GM19025 (cell line): ENCODE data around the gene SCAMP5.

Source experiments
- ATAC-seq: cut with Tn5 transposase; IDR thresholded peaks from one replicate; pipeline ENCODE4 v1.9.1; 2021; ENCODE audit warnings: mild to moderate bottlenecking, low read depth, moderate library complexity; ENCODE audit not compliant: unreplicated experiment

SCAMP5 gene, protein sequence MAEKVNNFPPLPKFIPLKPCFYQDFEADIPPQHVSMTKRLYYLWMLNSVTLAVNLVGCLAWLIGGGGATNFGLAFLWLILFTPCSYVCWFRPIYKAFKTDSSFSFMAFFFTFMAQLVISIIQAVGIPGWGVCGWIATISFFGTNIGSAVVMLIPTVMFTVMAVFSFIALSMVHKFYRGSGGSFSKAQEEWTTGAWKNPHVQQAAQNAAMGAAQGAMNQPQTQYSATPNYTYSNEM

GRCh38 chr15:74995182-74995778 lies at the start of gene SCAMP5:
TSS of gene SCAMP5 (plus strand) at chr15:74995563. CDS start at chr15:75011840, 16,277 bp downstream.
- ATAC-seq, result peak; percentile 58

DNA sequence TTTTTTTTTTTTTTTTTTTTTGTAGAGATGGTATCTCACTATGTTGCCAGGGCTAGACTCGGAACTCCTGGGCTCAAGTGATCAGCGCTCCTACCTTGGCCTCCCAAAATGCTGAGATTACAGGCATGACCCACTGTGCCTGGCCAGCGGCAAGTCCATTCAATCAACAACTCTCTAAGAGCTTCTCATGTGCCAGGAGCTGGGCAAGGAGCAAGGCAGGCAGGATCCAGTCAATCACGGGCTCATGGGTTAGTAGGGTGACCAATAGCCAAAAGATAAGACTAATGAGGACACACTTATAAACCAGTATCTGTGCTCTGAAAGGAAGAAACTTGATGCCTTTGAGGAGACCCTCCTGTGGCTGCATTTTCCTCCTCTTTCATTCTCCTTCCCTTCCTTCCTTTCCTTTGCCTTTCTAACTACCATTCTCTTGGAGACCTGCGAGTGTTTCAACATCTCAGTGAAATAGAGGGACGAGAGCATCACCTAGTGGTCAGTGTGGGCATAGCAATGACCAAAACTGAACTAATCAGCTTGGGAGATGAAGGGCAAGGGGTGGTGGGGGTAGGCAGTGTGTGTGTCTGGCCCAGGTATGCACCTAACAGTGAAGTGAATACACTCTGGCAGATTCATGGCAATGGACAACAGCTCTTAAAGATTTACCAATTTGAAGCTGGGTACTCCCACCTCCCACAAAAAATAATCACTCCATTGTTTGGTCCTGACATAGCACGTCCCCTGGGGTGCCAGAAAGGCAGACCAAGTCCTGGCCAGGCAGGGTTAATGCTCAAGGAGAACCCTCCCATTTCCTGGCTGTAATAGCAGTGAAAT lies 45.1 kb upstream of the SCAMP5 start:
- no peak for ATAC-seq

DNA sequence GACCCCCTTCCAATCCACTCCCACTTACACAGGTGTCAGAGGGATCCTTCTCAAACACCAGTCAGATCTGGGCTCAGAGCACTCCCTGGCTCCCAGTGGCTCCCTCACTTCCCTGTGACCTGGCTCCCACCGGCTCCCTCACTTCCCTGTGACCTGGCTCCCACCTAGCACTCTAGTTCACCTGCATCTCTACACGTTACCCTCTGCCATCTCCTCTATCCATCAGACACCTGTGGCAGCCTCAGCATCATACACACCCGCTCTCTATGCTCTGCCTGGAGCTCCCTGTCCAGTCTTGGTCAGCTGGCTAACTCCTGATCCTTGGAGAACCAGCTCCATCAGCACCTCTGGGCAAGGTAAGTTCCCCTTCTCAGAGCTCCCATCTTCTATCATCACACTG lies 44.4 kb upstream of the SCAMP5 start:
- ATAC-seq, result no peak

GRCh38 chr15:74954515-74954914 lies 40.8 kb upstream of the SCAMP5 start:
- ATAC-seq, result no peak

DNA sequence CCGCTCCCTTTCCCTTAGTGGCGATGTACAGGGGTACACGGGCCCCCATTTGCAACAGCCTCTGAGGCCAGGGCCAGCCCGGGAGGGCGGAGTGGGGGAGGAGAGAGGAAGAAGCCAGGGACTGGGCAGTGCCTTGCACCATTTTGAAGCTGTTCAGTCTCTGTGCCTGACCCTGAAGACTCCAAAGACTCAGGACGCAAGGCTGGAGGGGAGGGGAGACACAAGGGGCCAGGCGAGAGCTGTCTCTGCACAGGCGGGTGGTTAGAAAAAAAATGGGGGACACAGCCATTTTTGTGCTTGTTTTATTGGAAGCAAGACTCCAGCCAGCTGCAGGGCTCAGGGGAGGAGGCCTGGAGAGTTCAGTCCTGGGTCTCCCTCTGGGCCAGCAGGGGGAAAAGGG lies 40.3 kb upstream of the SCAMP5 start:
- ATAC-seq, result no peak

- ATAC-seq, result peak; percentile 42
Measured at GRCh38 chr15:74955796-74956647, 39.3 kb upstream of the SCAMP5 start.

DNA sequence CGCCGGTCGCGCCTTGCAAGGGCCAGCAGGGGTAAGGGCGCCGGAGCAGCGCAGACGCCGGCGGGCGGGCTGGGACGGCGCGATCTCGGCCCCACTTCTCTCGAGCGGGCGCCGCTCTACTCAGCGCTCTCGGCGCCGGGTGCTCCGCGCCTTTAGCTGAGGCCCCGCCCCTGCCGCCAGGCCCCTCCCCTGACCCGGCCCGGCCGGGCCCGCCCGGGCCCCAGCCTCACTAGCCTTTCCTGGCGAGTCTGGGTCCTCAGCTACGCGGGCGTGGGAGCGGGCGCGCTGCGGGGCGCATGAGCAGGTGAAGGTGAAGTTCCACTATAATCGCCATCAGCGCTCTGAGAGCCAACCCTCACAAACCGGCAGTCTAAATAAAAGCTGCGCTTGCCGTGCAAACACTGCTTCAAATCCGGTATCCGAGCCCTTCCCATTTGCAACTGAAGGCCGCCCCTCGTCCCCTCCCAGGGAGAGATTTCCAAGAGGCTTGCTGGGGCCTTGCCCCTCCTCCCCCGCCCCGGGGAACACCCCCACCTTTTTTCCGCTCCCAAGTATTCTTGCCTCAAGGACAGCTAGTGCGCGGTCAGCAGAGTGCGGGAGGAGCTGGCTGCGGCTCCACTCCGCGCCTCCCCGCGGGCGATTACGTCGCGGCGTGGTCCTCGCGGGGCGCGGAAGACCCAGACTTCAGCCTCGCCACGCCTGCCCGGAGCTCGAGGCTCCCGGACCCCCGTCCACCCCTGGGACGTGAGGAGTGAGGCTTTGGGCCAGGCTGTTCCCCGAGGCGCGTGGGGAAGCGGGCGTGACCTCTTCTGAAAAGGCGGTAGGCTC lies 38.5 kb upstream of the SCAMP5 start, which contains the start of gene RPP25:
Gene RPP25 (minus strand): TSS at position 125 of the 828 bp plus-strand sequence. CDS start 189 bp downstream, outside the sequence.
- ATAC-seq, result peak; percentile 90

- ATAC-seq, result no peak
Measured at GRCh38 chr15:74957476-74958035, 37.8 kb upstream of the SCAMP5 start.

DNA sequence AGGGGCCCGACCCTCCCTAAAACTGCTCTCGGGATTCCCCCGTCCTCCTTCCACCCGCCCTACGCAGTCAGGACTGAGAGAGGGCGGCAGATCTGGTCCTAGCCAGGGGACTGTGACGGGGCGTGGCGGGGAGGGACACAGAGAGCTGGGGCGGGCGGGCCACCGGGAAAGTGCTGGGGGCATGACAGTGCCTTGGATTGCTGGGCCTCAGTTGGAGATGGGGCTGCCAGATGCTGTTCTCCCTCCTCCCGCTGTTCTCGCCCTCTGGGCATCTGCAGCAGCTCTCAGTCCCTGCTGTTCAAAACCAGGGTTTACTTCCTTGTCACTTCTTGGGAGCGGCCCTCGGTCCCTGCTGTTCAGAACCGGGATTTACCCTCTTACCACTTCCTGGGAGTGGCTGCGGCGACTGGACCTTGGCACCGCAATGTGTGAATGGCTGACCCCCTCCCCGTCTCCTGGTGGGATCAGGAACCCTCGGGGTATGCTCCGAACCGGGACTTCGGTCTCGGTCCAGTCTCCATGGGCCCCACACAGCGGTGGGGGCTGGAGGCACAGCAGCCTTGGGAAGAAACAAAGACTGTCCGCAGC lies 36.9 kb upstream of the SCAMP5 start:
- no peak for ATAC-seq

GRCh38 chr15:74958908-74959585 lies 36.3 kb upstream of the SCAMP5 start:
- no peak for ATAC-seq

DNA sequence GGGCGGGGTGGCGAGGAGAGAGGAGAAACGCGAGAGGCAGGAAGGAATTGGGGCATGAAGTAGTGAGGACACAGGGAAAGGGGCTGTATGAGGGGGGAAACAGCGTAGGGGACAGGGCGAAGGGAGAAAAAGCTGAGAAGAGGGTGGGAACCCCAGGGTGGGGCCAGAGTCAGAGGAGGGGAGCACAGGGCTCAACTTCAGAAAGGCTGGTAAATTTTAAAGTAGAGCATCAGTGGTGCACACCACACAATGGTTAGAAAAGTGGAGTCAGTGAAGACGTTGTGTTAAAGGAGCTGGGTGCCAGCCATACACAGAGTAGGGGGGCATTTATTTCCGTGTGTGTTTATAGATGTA lies 35.8 kb upstream of the SCAMP5 start:
- no peak for ATAC-seq

GRCh38 chr15:74960286-74960685 lies 35.1 kb upstream of the SCAMP5 start:
- no peak for ATAC-seq

- ATAC-seq, result no peak
Measured at GRCh38 chr15:74960995-74961588, 34.3 kb upstream of the SCAMP5 start.

DNA sequence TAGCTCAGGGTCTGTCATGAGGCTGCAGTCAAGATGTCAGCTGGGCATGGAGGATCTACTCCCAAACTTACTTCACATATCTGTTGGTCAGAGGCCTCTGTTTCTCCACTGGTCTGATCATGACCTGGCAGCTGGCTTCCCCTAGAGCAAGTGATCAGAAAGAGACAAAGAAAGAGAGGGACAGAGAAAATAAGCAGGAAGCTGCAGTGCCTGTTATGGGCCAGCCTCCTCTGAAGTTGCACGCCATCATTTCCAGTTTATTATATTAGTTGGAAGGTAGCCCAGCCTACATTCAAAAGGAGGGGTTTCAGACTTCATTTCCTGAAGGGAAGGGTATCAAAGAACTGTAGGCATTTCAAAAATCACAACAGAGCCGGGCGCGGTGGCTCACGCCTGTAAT lies 33.7 kb upstream of the SCAMP5 start:
- ATAC-seq, result no peak

GRCh38 chr15:74962219-74962618 lies 33.1 kb upstream of the SCAMP5 start:
- ATAC-seq, result no peak

- no peak for ATAC-seq
Measured at GRCh38 chr15:74962671-74963070, 32.7 kb upstream of the SCAMP5 start.

- no peak for ATAC-seq
Measured at GRCh38 chr15:74963213-74963612, 32.1 kb upstream of the SCAMP5 start.

DNA sequence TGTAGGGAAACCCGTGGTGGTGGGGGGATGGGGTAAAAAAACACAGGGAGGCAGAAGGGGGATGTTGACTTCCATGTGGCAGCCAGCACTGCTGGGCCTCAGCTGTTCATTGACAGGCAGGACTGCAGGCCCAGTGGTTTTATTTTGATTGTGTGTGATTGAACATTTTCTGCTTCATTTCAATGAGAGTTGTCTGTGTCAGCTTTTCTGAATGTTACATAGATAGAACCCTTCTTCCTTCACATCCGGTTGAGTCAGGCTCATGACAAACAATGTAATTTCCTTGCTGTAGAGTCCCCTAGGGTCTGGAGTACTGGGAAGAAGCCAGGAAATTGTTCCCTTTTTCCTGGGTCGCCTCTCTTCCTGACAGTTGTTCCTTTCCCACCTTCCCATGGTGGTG lies 30.6 kb upstream of the SCAMP5 start:
- no peak for ATAC-seq
